Hepatocyte (in vitro differentiated cells): ENCODE data around the gene ATP6V1G2. TPM values are rescaled to one million over a fixed set of nuclear protein-coding genes. Genes with fewer than 3 reads are reported as not detected.

ENCODE experiments used
- DNase-seq: peaks from one replicate; pipeline ENCODE4 v3.0.0-alpha.2; 2016; ENCODE audit warnings: low spot score
- H2AFZ ChIP-seq: fragments of 200-600 bp; sonication (generic); 2 replicates; pipeline ENCODE4 v1.6.0; 2016; ENCODE audit warnings: antibody characterized with exemption, mild to moderate bottlenecking
- H3K27ac ChIP-seq: fragments of 200-600 bp; sonication (generic); 2 replicates; pipeline ENCODE4 v1.5.1; 2016; ENCODE audit warnings: mild to moderate bottlenecking
- H3K27me3 ChIP-seq: fragments of 200-600 bp; sonication (generic); 2 replicates; pipeline ENCODE4 v1.6.1; 2016
- H3K36me3 ChIP-seq: fragments of 200-600 bp; sonication (generic); replicated peaks from 2 replicates; pipeline ENCODE4 v1.5.1; 2016; ENCODE audit warnings: low read depth; ENCODE audit not compliant: insufficient read depth
- H3K4me1 ChIP-seq: fragments of 200-600 bp; sonication (generic); 2 replicates; pipeline ENCODE4 v1.5.1; 2016; ENCODE audit warnings: mild to moderate bottlenecking, moderate library complexity; ENCODE audit not compliant: insufficient read depth
- H3K4me2 ChIP-seq: fragments of 200-600 bp; sonication (generic); 2 replicates; pipeline ENCODE4 v1.6.0; 2016
- H3K4me3 ChIP-seq: fragments of 200-600 bp; sonication (generic); 2 replicates; pipeline ENCODE4 v1.5.1; 2016; ENCODE audit warnings: mild to moderate bottlenecking
- H3K79me2 ChIP-seq: fragments of 200-600 bp; sonication (generic); 2 replicates; pipeline ENCODE4 v1.6.0; 2017; ENCODE audit warnings: mild to moderate bottlenecking
- H3K9me2 ChIP-seq: fragments of 200-600 bp; sonication (generic); replicated peaks from 2 replicates; pipeline ENCODE4 v1.6.0; 2017; ENCODE audit warnings: mild to moderate bottlenecking; ENCODE audit not compliant: insufficient read depth
- H3K9me3 ChIP-seq: fragments of 200-600 bp; sonication (generic); 2 replicates; pipeline ENCODE4 v1.5.1; 2016; ENCODE audit warnings: low read depth, mild to moderate bottlenecking
- H4K20me1 ChIP-seq: fragments of 200-600 bp; sonication (generic); 2 replicates; pipeline ENCODE4 v1.6.0; 2016; ENCODE audit warnings: mild to moderate bottlenecking; ENCODE audit not compliant: insufficient read depth, poor library complexity, severe bottlenecking
- CTCF ChIP-seq: fragments of 200-600 bp; sonication (generic); IDR thresholded peaks from 2 replicates; pipeline ENCODE4 v1.5.1; 2016; ENCODE audit warnings: antibody characterized with exemption, mild to moderate bottlenecking; ENCODE audit not compliant: poor library complexity
- EZH2 ChIP-seq: fragments of 200-600 bp; sonication (generic); IDR thresholded peaks from 2 replicates; pipeline ENCODE4 v1.6.1; 2016; ENCODE audit warnings: antibody characterized with exemption, mild to moderate bottlenecking, borderline replicate concordance
- EZH2phosphoT487 ChIP-seq: fragments of 200-600 bp; sonication (generic); IDR thresholded peaks from one replicate; pipeline ENCODE4 v1.6.1; 2018; ENCODE audit warnings: antibody characterized with exemption, mild to moderate bottlenecking, low read depth, moderate library complexity; ENCODE audit not compliant: unreplicated experiment, severe bottlenecking
- WGBS: methylation state at CpG from one replicate; pipeline ENCODE4 v1.1.6; 2016; ENCODE audit warnings: low lambda C conversion rate; ENCODE audit errors: missing lambda C conversion rate; 5-methylcytosine and 5-hydroxymethylcytosine counted together
- polyA plus RNA-seq: library from polyadenylated mRNA; unstranded; fragments of >200 nt; fragmentation: Nextera tagmentation; extraction: Ambion mirVana; gene quantifications from 2 replicates; pipeline ENCODE4 v1.2.1, GENCODE V29; 2016
- total RNA-seq: library from RNA; depleted of rRNA; stranded (reverse); fragments of >200 nt; gene quantifications from 2 replicates; pipeline ENCODE4 v1.2.3, GENCODE V29; 2014

The ATP6V1G2 gene
- total and polyA plus RNA-seq, 2 experiments from 2014 or later: 0.63 to 0.73 TPM

- Histone ChIP-seq H3K4me3 (no peak overlapping the region), H3K9me2 (no peaks in the 10 kb centered on the region), H2AFZ (no peak overlapping the region), H3K36me3 (no peaks in the 10 kb centered on the region), H3K79me2 (no peaks in the 10 kb centered on the region), H3K4me2 (no peak overlapping the region), H3K27ac (no peak overlapping the region), H3K27me3 (no peaks in the 10 kb centered on the region), H4K20me1 (no peaks in the 10 kb centered on the region), H3K9me3 (no peaks in the 10 kb centered on the region), H3K4me1 (no peaks in the 10 kb centered on the region)
- WGBS: 80% methylated on average over 12 of the region's 12 CpGs
- no peak for TF ChIP-seq EZH2
- TF ChIP-seq EZH2phosphoT487: no peak
- TF ChIP-seq CTCF: no peak
- no peak for DNase-seq
Observed at GRCh38 chr6:31587791-31588777, 41.7 kb upstream of the ATP6V1G2 start.

DNA sequence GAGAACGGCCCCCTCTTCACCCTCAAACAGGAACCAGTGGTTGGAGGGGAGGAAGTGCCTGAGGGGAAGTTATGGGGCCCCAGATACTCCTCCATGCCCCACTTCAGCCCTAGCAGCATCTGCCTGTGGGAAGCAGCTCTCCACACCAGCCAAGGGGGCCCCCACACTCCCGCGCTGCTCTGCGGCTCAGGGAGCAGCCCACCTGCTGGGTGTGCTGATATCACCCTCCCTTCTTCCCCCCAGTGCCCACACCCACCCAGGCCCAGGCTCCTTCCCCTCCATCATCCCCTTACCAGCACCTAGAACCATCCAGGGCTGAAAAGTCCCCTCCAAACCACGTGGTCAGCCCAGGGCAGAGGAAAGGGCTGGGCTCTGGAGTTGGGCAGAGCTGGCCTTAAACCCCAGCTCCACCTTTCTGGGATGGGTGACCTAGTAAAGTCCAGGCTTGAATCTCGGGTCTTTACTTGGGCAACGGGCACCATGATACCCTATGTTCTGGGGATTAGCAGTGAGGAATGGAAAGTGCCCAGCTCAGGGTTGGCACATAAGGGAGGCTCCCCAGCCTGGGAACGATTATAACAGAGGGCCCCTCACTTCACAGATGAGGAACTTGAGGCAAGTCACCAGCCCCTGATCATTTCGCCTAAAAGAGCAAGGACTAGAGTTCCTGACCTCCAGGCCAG, 40.3 kb upstream of the ATP6V1G2 start:
- Histone ChIP-seq H3K9me3 (no peaks in the 10 kb centered on the region), H3K27ac (no peak overlapping the region), H3K9me2 (no peaks in the 10 kb centered on the region), H3K36me3 (no peaks in the 10 kb centered on the region), H3K4me3 (no peak overlapping the region), H3K4me2 (no peak overlapping the region), H3K27me3 (no peaks in the 10 kb centered on the region), H4K20me1 (no peaks in the 10 kb centered on the region), H3K79me2 (no peaks in the 10 kb centered on the region), H2AFZ (no peak overlapping the region), H3K4me1 (no peaks in the 10 kb centered on the region)
- WGBS: 83% methylated on average over 7 of the region's 9 CpGs
- DNase-seq: no peak
- no peak for TF ChIP-seq EZH2phosphoT487
- no peak for TF ChIP-seq EZH2
- no peak for TF ChIP-seq CTCF

GRCh38 chr6:31586008-31586407, 39.6 kb upstream of the ATP6V1G2 start, which contains the start of gene LST1:
Gene LST1 (plus strand): TSS chr6:31586277. CDS start chr6:31587300, 1,023 bp downstream.
- DNase-seq: no peak
- H3K9me3 ChIP-seq: no peaks in the 10 kb centered on the region
- H3K4me3 ChIP-seq: no peak within 1 kb of the TSS
- H3K79me2 ChIP-seq: no peaks in the 10 kb centered on the region
- H3K27me3 ChIP-seq: no peaks in the 10 kb centered on the region
- H2AFZ ChIP-seq: no peak within 1 kb of the TSS
- H3K27ac ChIP-seq: no peak within 1 kb of the TSS
- 100% methylated on average over 1 of the region's 1 CpG for WGBS
- H3K36me3 ChIP-seq: no peaks in the 10 kb centered on the region
- H3K9me2 ChIP-seq: no peaks in the 10 kb centered on the region
- TF ChIP-seq EZH2phosphoT487 (no peak), CTCF (no peak), EZH2 (no peak)
- H3K4me1 ChIP-seq: no peaks in the 10 kb centered on the region
- H3K4me2 ChIP-seq: no peak within 1 kb of the TSS
- no peaks in the 10 kb centered on the region for H4K20me1 ChIP-seq
